Transverse colon (tissue), 4 donors: ENCODE measurements around the gene OAS1. TPM values are rescaled to one million over a fixed set of nuclear protein-coding genes. Genes with fewer than 3 reads are reported as not detected.

Source experiments
- DNase-seq: peaks from one replicate; pipeline ENCODE4 v3.0.0-alpha.2; 2019
- H3K27ac ChIP-seq, 4 donors: fragments of 200-600 bp; sonication (generic); 2 replicates each; pipeline ENCODE4 v1.5.1; 2016 to 2018; ENCODE audit warnings: inconsistent platforms in 4 of 4
- H3K27me3 ChIP-seq: fragments of 200-600 bp; sonication (generic); 2 replicates; pipeline ENCODE4 v1.5.1; 2017; ENCODE audit warnings: inconsistent platforms
- H3K36me3 ChIP-seq, 4 donors: fragments of 200-600 bp; sonication (generic); 2 replicates each; pipeline ENCODE4 v1.5.1; 2017 to 2019; ENCODE audit warnings: inconsistent platforms in 4 of 4
- H3K4me1 ChIP-seq, 4 donors: fragments of 200-600 bp; sonication (generic); 2 replicates each; pipeline ENCODE4 v1.5.1; 2017 to 2020; ENCODE audit warnings: inconsistent platforms in 4 of 4
- H3K4me3 ChIP-seq, 4 donors: fragments of 200-600 bp; sonication (generic); 1 replicate in 1 of 4; 2 replicates in 3 of 4; pipeline versions ENCODE4 v1.5.1 to v1.6.1; 2017 to 2019; ENCODE audit warnings: inconsistent platforms in 4 of 4
- H3K9me3 ChIP-seq, 2 donors: fragments of 200-600 bp; sonication (generic); 2 replicates each; pipeline ENCODE4 v1.5.1; 2017 to 2019; ENCODE audit warnings: inconsistent platforms in 2 of 2
- CTCF ChIP-seq, 5 experiments: fragments of 200-600 bp in 3 of 5; fragments of 450-650 bp in 2 of 5; sonication (generic) in 3 of 5; IDR thresholded peaks; 1 replicate in 2 of 5; 2 replicates in 3 of 5; pipeline ENCODE4 v1.5.1; 2016 to 2017; ENCODE audit warnings: antibody characterized with exemption in 5 of 5, inconsistent platforms in 3 of 5, mild to moderate bottlenecking in 2 of 5, moderate library complexity in 1 of 5
- EP300 ChIP-seq: sonication (generic); formaldehyde crosslinking; IDR thresholded peaks from one replicate; pipeline ENCODE4 v1.6.1; 2017; ENCODE audit warnings: antibody characterized with exemption, low read depth
- POLR2A ChIP-seq: fragments of 450-650 bp; IDR thresholded peaks from one replicate; pipeline ENCODE4 v1.6.1; 2016; ENCODE audit warnings: antibody characterized with exemption, mild to moderate bottlenecking, moderate library complexity
- POLR2AphosphoS5 ChIP-seq, 3 donors: sonication (generic); formaldehyde crosslinking; IDR thresholded peaks; one replicate each; pipeline ENCODE4 v1.6.1; 2016; ENCODE audit warnings: antibody characterized with exemption in 3 of 3
- WGBS, 2 donors: methylation state at CpG; one replicate each; pipeline ENCODE4 v1.1.5; 2018; ENCODE audit warnings: low coverage in 1 of 2; 5-methylcytosine and 5-hydroxymethylcytosine counted together
- in situ Hi-C, 4 donors: fragments of 200-750 bp; cut with MboI; loops; one replicate each; pipeline versions ENCODE4 v1.15.0 to v1.15.1; 2017; ENCODE audit warnings: low sequenced_read_pairs in 3 of 4, low pct_ligation_motif_present in 1 of 4, low pct_unique_long_range_greater_than_20kb in 1 of 4
- intact Hi-C: fragments of 100-400 bp; cut with DNase I; formaldehyde crosslinking; loops from one replicate; pipeline ENCODE4 v1.15.1; 2023; ENCODE audit warnings: low total_unique reads
- total RNA-seq, 4 donors: library from RNA; depleted of rRNA; stranded (reverse); fragments of >200 nt; gene quantifications; one replicate each; pipeline ENCODE4 v1.1.0, GENCODE V29; 2016

Gene OAS1
- total RNA-seq, 4 donors from 2014 or later = 30.1 to 101 (median 82.1) TPM

GRCh38 chr12:112964915-112965314 is 58.2 kb downstream of the OAS1 start:
- WGBS, 2 donors = 72 to 86% methylated on average over 2 to 4 of the region's 4 CpGs
- Histone ChIP-seq H3K27me3 (no peaks in the 10 kb centered on the region), H3K9me3 (no peaks in the 10 kb centered on the region), H3K4me3 (no peak overlapping the region), H3K27ac (no peak overlapping the region), H3K36me3 (peaks cover 0 to 14% (median 3%) of the 10 kb centered on the region in 4 donors), H3K4me1 (no peaks in the 10 kb centered on the region)
- TF ChIP-seq CTCF (IDR thresholded peaks at IDR 0.05) = no peak
- no peak for TF ChIP-seq POLR2AphosphoS5 (IDR thresholded peaks at IDR 0.05)
- TF ChIP-seq POLR2A = no peak
- TF ChIP-seq EP300 = no peak
- DNase-seq = no peak
- in situ Hi-C loops = no loop called here
- intact Hi-C loops = no loop called here

GRCh38 chr12:112965643-112966042 is 58.9 kb downstream of the OAS1 start:
- no peaks in the 10 kb centered on the region for H3K27me3 ChIP-seq
- no peak overlapping the region for H3K4me3 ChIP-seq
- TF ChIP-seq POLR2A = no peak
- no peak for TF ChIP-seq CTCF (IDR thresholded peaks at IDR 0.05)
- no peak for TF ChIP-seq POLR2AphosphoS5 (IDR thresholded peaks at IDR 0.05)
- no peak for TF ChIP-seq EP300
- no peak overlapping the region for H3K27ac ChIP-seq
- H3K9me3 ChIP-seq = no peaks in the 10 kb centered on the region
- 92% methylated on average over 15 of the region's 15 CpGs; no CpG with 5 or more reads in 1 of the 2 donors for WGBS, 2 donors
- in situ Hi-C loops (no loop called here), intact Hi-C loops (no loop called here)
- DNase-seq = no peak
- H3K4me1 ChIP-seq = no peaks in the 10 kb centered on the region
- H3K36me3 ChIP-seq = peaks cover 0 to 14% (median 3%) of the 10 kb centered on the region in 4 donors

- H3K4me1 ChIP-seq = no peaks in the 10 kb centered on the region
- TF ChIP-seq POLR2AphosphoS5 (IDR thresholded peaks at IDR 0.05) = no peak
- peaks cover 0 to 6% (median 2%) of the 10 kb centered on the region in 4 donors for H3K36me3 ChIP-seq
- no peaks in the 10 kb centered on the region for H3K27me3 ChIP-seq
- intact Hi-C loops (no loop called here), in situ Hi-C loops (no loop called here)
- no peaks in the 10 kb centered on the region for H3K9me3 ChIP-seq
- H3K27ac ChIP-seq = no peak overlapping the region
- WGBS, 2 donors = 96% methylated on average over 9 of the region's 9 CpGs; no CpG with 5 or more reads in 1 of the 2 donors
- no peak overlapping the region for H3K4me3 ChIP-seq
- no peak for DNase-seq
These were observed 60.5 kb downstream of the OAS1 start for GRCh38 chr12:112967306-112967705.

- WGBS, 2 donors = 97% methylated on average over 7 of the region's 7 CpGs; no CpG with 5 or more reads in 1 of the 2 donors
- Histone ChIP-seq H3K9me3 (no peaks in the 10 kb centered on the region), H3K4me1 (no peaks in the 10 kb centered on the region), H3K27me3 (no peaks in the 10 kb centered on the region), H3K27ac (no peak overlapping the region), H3K36me3 (peaks cover 0 to 2% (median 0%) of the 10 kb centered on the region in 4 donors), H3K4me3 (no peak overlapping the region)
- DNase-seq = no peak
- intact Hi-C loops = no loop called here
- in situ Hi-C loops = no loop called here
- no peak for TF ChIP-seq POLR2AphosphoS5 (IDR thresholded peaks at IDR 0.05)
- no peak for TF ChIP-seq EP300
- TF ChIP-seq POLR2A = no peak
These were observed 61.1 kb downstream of the OAS1 start for GRCh38 chr12:112967858-112968257.

Other genes starting within 250 kb of the OAS1 start
- gene RPH3A, start 115.2 kb upstream of the OAS1 start, total RNA-seq = 1 to 10 TPM in 1 of 4 donors, not detected in 3; 3.4 TPM
- 10 to 100 TPM in 3 of 4 donors, 1 to 10 TPM in 1; 6.2 to 17.6 (median 12.4) TPM for gene OAS3, start 31.5 kb downstream of the OAS1 start, total RNA-seq
- gene OAS2, start 71.6 kb downstream of the OAS1 start, total RNA-seq = 1 to 10 TPM; 2.0 to 5.1 (median 3.5) TPM
- 1 to 10 TPM in 3 of 4 donors, under 1 TPM in 1; 1.00 to 4.3 (median 3.0) TPM for gene DTX1, start 149.8 kb downstream of the OAS1 start, total RNA-seq
- gene RASAL1, start 228.8 kb downstream of the OAS1 start, total RNA-seq = 10 to 100 TPM in 1 of 4 donors, 1 to 10 TPM in 3; 1.9 to 38.2 (median 4.9) TPM
- not detected for gene CFAP73, start 242.8 kb downstream of the OAS1 start, total RNA-seq